Vagina (tissue), 2 donors: ENCODE results near the gene TTC7B. TPM values are rescaled to one million over a fixed set of nuclear protein-coding genes. Genes with fewer than 3 reads are reported as not detected.

Source experiments
- DNase-seq, 2 donors: peaks; one replicate each; pipeline ENCODE4 v3.0.0-alpha.2; 2017; ENCODE audit errors: extremely low spot score in 2 of 2
- H3K27ac ChIP-seq: fragments of 200-600 bp; sonication (generic); one replicate; pipeline ENCODE4 v1.5.1; 2019
- H3K27me3 ChIP-seq: fragments of 200-600 bp; sonication (generic); one replicate; pipeline ENCODE4 v1.5.1; 2019
- H3K36me3 ChIP-seq, 2 donors: fragments of 200-600 bp; sonication (generic); one replicate each; pipeline ENCODE4 v1.5.1; 2017 to 2019
- H3K4me1 ChIP-seq: fragments of 200-600 bp; sonication (generic); one replicate; pipeline ENCODE4 v1.5.1; 2019
- H3K4me3 ChIP-seq, 2 donors: fragments of 200-600 bp; sonication (generic); 1 replicate in 1 of 2; 2 replicates in 1 of 2; pipeline ENCODE4 v1.5.1; 2016 to 2019
- H3K9me3 ChIP-seq: fragments of 200-600 bp; sonication (generic); one replicate; pipeline ENCODE4 v1.5.1; 2019
- CTCF ChIP-seq, 3 experiments: fragments of 450-650 bp in 2 of 3; fragments of 200-600 bp in 1 of 3; sonication (generic) in 1 of 3; IDR thresholded peaks; one replicate each; pipeline ENCODE4 v1.5.1; 2017 to 2019; ENCODE audit warnings: antibody characterized with exemption in 3 of 3, mild to moderate bottlenecking in 2 of 3, moderate library complexity in 2 of 3
- POLR2A ChIP-seq, 2 donors: fragments of 450-650 bp; IDR thresholded peaks; one replicate each; pipeline ENCODE4 v1.6.1; 2017; ENCODE audit warnings: antibody characterized with exemption in 2 of 2, mild to moderate bottlenecking in 2 of 2, moderate library complexity in 2 of 2
- POLR2AphosphoS5 ChIP-seq, 2 donors: sonication (generic); formaldehyde crosslinking; IDR thresholded peaks; one replicate each; pipeline ENCODE4 v1.9.0; 2017; ENCODE audit warnings: antibody characterized with exemption in 2 of 2, mild to moderate bottlenecking in 2 of 2, low read depth in 1 of 2; ENCODE audit not compliant: insufficient read depth in 1 of 2
- intact Hi-C: fragments of 100-400 bp; cut with DNase I; formaldehyde crosslinking; loops from one replicate; pipeline ENCODE4 v1.15.1; 2023
- total RNA-seq: library from RNA; depleted of rRNA; stranded (reverse); fragments of >200 nt; gene quantifications from one replicate; pipeline ENCODE4 v1.2.3, GENCODE V29; 2016

Gene TTC7B
- total RNA-seq, 1 donor from 2014 or later, result 56.0 TPM

- intact Hi-C loops, result no loop called here
Measured at GRCh38 chr14:90675399-90675798, 140.8 kb downstream of the TTC7B start.

GRCh38 chr14:90674716-90675115, 141.5 kb downstream of the TTC7B start:
- peaks cover 0 to 8% of the 10 kb centered on the region in 2 donors for H3K36me3 ChIP-seq
- H3K4me3 ChIP-seq, result no peak overlapping the region
- DNase-seq, result no peak
- intact Hi-C loops, result no loop called here
- no peaks in the 10 kb centered on the region for H3K9me3 ChIP-seq
- no peak overlapping the region for H3K27ac ChIP-seq
- no peaks in the 10 kb centered on the region for H3K27me3 ChIP-seq
- H3K4me1 ChIP-seq, result peaks cover 44% of the 10 kb centered on the region
- TF ChIP-seq POLR2AphosphoS5 (IDR thresholded peaks at IDR 0.05; ENCODE audit: insufficient read depth in 1 of 2, low read depth in 1 of 2) (no peak), CTCF (IDR thresholded peaks at IDR 0.05) (no peak), POLR2A (IDR thresholded peaks at IDR 0.05) (no peak)

More at GRCh38 chr14:90675399-90675798, 140.8 kb downstream of the TTC7B start:
- Histone ChIP-seq H3K27me3 (no peaks in the 10 kb centered on the region), H3K4me1 (peaks cover 44% of the 10 kb centered on the region), H3K9me3 (no peaks in the 10 kb centered on the region), H3K4me3 (no peak overlapping the region), H3K36me3 (peaks cover 0 to 8% of the 10 kb centered on the region in 2 donors), H3K27ac (no peak overlapping the region)
- TF ChIP-seq CTCF (IDR thresholded peaks at IDR 0.05) (no peak), POLR2AphosphoS5 (IDR thresholded peaks at IDR 0.05; ENCODE audit: insufficient read depth in 1 of 2, low read depth in 1 of 2) (no peak), POLR2A (IDR thresholded peaks at IDR 0.05) (no peak)
- no peak for DNase-seq

GRCh38 chr14:90674043-90674670, 142.1 kb downstream of the TTC7B start:
- Histone ChIP-seq H3K27me3 (no peaks in the 10 kb centered on the region), H3K9me3 (no peaks in the 10 kb centered on the region), H3K4me1 (peaks cover 44% of the 10 kb centered on the region), H3K4me3 (no peak overlapping the region), H3K27ac (no peak overlapping the region), H3K36me3 (peaks cover 0 to 8% of the 10 kb centered on the region in 2 donors)
- DNase-seq, result no peak
- no peak for TF ChIP-seq POLR2AphosphoS5 (IDR thresholded peaks at IDR 0.05; ENCODE audit: insufficient read depth in 1 of 2, low read depth in 1 of 2)
- no peak for TF ChIP-seq POLR2A (IDR thresholded peaks at IDR 0.05)
- TF ChIP-seq CTCF (IDR thresholded peaks at IDR 0.05), result no peak
- intact Hi-C loops, result no loop called here

- no peak for DNase-seq
- Histone ChIP-seq H3K4me3 (no peak overlapping the region), H3K27ac (no peak overlapping the region), H3K9me3 (no peaks in the 10 kb centered on the region), H3K4me1 (peaks cover 23% of the 10 kb centered on the region), H3K27me3 (no peaks in the 10 kb centered on the region), H3K36me3 (peaks cover 0 to 8% of the 10 kb centered on the region in 2 donors)
- intact Hi-C loops, result no loop called here
- TF ChIP-seq CTCF (IDR thresholded peaks at IDR 0.05), result no peak
- no peak for TF ChIP-seq POLR2AphosphoS5 (IDR thresholded peaks at IDR 0.05; ENCODE audit: insufficient read depth in 1 of 2, low read depth in 1 of 2)
- no peak for TF ChIP-seq POLR2A (IDR thresholded peaks at IDR 0.05)
Measured at GRCh38 chr14:90671382-90672234, 144.6 kb downstream of the TTC7B start.

GRCh38 chr14:90669731-90670130, 146.5 kb downstream of the TTC7B start:
- TF ChIP-seq CTCF (IDR thresholded peaks at IDR 0.05) (no peak), POLR2A (IDR thresholded peaks at IDR 0.05) (no peak), POLR2AphosphoS5 (IDR thresholded peaks at IDR 0.05; ENCODE audit: insufficient read depth in 1 of 2, low read depth in 1 of 2) (no peak)
- Histone ChIP-seq H3K27ac (no peak overlapping the region), H3K36me3 (peaks cover 0 to 1% of the 10 kb centered on the region in 2 donors), H3K4me3 (no peak overlapping the region), H3K27me3 (no peaks in the 10 kb centered on the region), H3K4me1 (peaks cover 16% of the 10 kb centered on the region), H3K9me3 (no peaks in the 10 kb centered on the region)
- intact Hi-C loops, result no loop called here
- DNase-seq, result no peak
